ENCODE data around the gene FAM120AOS.
"Not testable (repeated sequence)": the region's sequence is repeated elsewhere in the genome, so short reads cannot be mapped to it uniquely, and the experiment has no call there.

Gene FAM120AOS

DNA sequence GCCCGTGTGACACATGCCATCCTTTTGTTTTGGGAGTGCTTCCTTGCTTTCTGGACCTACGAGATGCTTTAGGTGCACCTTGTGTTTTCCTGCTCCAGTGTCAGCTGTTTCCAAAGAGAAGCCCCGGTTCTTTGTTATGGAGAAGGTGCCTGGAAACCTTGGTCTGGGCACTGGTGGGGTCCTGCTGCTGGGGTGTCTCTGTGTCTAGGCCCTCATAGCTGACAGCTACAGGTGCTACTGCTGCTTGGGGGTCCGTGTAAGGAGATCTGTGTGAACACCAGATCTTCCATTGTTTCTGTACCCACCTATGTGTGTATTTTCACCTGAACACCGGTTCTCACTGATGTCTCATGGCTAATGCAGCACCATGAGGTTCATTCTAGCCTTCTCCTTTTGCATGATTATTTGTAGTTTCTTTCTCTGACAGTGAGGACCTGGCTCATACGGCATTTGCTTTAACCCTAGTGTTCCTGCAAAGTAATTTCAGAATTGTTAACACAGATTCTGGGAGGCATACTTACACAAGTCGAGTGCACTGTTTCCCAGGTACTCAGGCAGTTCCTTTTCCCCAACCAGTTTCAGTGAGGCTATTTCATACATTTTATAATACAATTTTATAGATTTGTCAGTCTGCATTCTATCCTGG lies 13.2 kb upstream of the FAM120AOS start:
- no peak for DNase-seq

DNA sequence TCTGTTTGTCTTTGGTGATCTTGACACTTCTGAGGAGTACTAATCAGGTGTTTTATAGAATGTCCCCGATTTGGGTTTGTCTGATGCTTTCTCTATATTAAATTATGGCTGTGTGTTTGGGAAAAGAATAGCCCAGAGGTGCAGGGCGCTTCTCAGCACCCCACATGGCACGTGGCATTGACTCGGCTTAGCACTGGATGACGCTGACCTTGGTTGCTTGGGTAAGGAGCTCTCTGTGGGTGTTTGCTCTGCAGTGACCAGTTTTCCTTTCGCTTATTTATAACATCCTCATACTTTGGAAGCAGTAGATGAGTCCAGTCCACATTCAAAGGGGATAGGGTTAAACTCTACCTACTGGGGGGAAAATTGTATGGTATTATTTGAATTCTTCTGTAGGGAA lies 12.5 kb upstream of the FAM120AOS start:
- DNase-seq: no peak

DNA sequence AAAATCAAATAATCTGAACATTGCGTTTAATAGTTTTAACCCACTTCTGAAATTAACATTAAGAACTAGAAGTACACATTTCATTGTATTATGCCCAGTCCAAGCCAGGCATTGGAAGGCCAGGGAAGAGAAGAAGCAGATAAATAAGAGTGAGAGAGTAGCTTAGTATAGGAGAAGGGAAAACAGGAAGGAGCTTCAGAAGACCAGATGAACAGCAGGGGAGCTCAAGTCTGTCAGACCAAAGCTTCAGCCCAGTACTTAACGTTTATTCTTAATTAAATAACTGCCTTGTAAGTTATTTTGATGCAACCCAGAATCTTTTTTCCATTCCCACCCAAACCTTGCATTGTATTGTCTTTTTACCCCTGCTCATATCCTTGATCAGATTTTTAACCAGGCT lies 11.5 kb upstream of the FAM120AOS start:
- DNase-seq: no peak

DNA sequence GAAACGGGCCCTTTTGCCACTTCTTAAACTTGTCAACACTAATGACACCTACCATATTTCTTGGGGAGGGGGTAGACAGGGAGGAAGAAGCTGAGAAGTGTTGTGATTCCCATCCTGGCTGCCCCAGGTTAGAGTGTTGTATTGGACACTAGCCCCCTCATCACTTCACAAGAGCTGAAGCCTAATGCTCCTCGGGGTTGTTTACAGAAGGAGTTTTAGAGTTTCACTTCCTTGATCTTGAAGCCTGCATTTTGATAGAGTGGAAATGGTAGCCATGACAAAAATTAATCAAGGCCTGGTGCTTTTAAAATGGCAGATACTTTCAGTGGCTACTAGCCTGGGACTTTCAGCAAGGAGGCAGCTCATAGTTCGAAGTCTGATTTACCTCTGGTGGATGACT lies 11.0 kb upstream of the FAM120AOS start:
- DNase-seq: no peak

DNA sequence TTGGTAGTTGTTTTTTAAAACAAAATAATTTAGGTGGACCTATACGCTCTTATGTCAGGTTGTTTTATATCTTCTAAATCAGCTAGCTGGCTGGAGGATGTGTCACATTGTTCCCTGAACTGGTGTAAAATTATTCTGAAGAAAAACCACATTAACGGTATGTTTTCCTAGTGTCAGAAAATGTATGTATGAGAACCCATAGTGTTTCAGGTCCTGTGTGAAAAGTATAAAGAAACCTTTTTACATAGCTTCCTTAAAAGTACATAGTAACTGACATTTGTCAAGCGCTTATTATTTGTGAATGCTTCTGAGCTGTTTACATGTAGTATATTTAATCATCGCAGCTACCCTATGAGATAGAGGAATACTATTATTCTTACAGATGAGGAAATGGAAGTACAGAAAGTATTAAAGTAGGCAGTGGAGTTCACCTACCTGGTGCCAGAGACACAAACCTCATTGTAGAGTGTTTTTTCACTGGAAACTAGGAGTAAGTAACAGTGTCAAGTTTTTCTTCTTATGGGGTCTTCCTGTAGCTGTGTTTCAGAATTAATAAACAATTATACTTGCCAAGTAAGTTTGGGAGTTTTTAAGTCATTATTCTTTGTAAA lies 10.4 kb upstream of the FAM120AOS start:
- no peak for DNase-seq

DNA sequence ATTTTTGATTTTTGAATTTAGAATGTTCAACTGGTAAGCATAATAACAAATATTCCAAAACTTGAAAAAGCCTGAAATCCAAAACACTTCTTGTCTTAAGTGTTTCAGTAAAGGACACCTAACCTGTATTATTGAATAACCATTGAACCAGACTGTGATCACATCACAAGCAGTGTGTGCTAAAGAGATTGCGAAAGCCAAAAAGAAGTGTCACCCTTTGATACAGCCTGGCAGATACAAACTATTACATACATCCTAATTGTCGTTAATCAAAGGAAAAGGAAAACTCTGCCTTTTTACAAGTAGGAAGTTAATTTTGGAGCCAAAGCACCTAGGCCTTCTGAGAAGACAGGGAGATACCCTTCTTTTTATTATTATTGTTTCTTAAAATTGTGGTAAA lies 8.4 kb upstream of the FAM120AOS start:
- DNase-seq: no peak

DNA sequence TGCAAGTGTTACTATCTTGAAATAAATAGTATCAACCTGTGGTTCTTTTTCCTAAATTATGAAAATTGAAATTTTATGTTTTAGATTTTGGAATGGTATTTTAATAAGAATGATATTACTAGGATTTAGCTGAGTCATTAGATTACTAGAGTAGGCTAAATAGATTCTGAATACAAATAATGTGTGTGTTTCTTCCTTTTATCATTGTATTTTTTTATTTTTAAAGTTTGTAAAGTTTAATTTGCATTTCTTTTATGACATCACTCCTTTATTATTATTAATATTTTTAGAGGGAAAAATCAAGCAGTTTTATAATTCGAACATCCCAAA lies 8.0 kb upstream of the FAM120AOS start:
- DNase-seq: no peak

DNA sequence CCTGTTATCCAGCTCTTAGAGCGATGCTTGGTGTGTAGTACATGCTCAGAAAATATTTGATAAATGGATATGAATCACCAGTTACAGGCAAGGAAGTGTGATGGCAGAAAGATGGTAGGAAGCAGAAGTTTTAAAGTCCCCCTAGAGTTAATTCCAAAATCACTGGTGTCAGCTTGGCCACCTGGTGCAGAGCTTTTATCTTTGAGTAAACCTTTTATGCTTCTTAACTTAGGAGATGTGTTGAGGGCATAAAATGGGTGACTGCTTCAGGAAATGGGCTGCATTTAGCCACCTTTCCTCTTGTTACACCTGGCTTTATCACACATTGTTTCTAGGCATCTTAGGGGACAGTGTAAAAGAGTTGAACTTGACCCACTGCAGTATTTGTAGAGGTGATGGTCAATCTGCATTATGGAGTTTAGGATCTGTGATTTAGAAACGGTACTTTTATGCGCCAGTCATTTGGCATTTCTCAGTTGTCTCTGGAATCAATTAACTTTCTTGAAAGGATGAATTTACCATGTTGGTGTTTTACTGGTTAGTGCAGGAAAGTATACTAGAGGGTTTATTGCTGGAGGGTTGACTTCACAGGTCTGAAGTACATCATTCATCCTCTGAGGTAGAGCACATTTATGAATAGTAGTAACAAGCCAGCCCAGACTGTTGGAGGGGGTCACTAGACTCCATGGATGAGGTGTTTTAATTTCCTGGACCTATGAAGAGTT lies 7.5 kb upstream of the FAM120AOS start:
- DNase-seq: no peak

DNA sequence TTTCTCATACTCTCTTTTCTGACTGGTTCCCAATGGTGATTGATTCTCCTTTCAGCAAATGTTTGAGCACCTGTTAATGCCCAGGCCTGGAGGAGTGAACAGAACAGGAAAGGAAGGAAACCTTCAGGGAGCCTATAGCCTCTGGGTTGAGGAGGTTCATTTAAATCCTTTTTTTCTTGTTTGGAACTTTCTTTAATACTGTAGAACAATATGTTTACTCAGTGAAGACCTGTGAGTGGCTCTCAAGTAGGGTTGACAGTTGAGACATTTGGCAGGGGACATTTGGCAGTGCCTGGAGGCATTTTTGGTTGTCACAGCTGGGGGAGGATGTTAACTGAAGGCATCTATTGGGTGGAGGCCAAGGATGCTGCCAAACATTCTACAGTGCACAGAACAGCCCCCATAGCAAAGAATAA lies 6.1 kb upstream of the FAM120AOS start:
- DNase-seq: no peak

DNA sequence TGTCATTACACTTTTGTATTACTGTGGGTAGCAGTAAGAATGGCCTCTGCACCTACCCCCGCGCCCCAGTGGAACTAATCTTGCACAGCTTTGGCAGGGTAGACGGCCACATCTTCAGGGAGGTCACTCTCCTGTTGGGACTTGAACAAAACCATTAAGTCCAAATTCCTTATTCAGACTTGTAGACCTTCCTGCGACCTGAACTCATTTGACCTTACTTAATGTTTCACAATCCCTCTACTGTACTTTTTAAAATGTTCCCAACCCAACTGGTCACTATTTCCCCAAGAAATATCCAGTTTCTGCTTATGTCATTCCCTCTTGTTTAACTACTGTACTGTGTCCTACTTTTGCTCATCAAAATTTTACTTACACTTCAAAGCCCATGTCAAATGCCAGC lies 5.3 kb upstream of the FAM120AOS start:
- no peak for DNase-seq

DNA sequence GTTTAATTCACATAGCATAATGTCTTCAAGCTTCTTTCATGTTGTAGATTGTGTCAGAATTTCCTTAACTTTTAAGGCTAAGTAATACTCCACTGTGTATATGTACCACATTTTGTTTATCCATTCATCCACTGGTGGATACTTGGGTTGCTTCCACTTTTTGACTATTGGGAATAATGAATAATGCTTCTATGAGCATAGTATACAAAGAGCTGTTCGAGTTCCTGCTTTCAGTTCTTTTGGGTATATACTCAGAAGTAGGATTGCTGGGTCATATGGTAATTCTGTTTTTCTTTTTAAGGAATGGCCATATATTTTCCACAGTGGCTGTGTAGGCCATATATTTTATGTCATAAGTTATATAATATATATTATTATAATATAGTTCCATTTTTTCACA lies 3.6 kb upstream of the FAM120AOS start:
- no peak for DNase-seq

DNA sequence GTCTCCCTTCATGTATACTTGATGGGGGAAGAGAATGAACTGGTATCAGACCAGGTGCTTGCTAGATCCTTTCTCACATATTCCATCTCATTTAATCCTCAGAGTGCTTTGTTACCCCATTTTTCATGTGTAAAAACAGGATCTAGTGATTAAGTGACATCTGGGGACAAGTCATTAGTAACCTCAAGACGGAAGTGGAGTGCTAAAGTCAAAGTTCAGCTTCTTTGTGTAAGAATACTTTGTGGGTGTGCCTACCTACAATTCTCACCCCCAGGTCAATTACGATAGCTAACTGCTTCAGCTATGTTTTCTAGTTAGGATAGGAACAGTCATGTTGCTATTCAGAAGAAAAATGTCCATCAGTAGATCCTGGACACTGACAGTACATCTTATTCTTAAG lies 3.1 kb upstream of the FAM120AOS start:
- DNase-seq: no peak

DNA sequence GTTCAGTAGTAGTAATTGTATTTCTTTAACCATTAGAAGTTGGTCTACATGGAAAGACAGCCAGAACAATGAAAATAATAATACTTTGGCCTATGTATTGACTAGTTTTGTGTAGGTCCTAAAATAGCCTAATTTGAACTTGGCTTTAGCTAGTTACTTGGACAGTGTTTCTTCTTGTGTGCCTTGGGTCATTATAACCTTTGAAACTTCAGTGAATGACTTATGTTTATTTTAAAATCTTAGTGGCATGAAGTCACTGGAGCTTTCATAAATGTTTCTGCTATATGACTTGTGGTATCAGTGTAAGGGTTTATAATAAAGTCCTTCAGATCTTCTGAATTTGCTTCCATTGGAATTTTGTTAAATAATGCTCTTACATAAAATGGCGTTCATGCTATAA lies 2.6 kb upstream of the FAM120AOS start:
- no peak for DNase-seq

DNA sequence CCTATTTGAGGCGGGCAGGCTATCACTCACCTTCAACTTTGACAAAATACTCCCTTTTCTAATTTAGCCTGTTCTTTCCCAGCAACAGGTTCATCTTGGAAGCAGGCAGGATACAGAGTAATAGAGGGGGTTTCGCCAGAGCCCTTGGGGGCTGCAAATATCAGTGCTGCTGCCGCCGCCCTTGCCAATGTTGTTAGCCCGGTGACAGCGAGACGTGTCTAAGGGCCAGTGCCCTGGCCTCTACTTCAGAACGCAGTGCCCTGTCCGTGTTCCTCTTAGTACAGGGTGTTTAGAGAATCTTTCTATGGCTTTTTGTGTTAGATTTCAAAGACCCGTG lies 703 bp downstream of the FAM120AOS start:
- DNase-seq: peak; percentile 15

DNA sequence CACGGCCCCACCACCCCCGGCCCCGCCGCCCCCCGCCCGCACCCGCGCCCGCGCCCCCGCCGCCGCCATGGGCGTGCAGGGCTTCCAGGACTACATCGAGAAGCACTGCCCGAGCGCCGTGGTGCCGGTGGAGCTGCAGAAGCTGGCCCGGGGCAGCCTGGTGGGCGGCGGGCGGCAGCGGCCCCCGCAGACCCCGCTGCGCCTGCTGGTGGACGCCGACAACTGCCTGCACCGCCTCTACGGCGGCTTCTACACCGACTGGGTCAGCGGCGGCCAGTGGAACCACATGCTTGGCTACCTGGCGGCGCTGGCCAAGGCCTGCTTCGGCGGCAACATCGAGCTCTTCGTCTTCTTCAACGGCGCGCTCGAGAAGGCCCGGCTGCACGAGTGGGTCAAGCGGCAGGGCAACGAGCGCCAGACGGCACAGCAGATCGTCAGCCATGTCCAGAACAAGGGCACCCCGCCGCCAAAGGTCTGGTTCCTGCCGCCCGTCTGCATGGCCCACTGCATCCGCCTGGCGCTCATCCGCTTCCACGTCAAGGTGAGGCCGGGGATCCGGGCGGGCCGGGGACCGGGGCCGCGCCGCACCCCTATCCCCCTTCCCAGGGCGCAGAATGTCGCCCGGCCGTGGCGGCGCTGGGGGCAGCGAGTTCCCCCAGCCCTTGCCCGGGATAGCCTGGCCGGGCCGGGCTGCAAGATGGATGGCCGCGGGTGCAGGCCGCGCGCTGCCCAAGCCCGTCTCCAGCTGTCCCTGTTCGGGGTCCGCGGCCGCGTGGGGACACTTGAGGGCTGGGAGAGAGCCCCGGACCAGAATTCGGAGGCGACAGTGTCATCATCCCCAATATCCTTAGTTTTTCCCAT lies 1.3 kb downstream of the FAM120AOS start:
- peak; percentile 49 for DNase-seq

DNA sequence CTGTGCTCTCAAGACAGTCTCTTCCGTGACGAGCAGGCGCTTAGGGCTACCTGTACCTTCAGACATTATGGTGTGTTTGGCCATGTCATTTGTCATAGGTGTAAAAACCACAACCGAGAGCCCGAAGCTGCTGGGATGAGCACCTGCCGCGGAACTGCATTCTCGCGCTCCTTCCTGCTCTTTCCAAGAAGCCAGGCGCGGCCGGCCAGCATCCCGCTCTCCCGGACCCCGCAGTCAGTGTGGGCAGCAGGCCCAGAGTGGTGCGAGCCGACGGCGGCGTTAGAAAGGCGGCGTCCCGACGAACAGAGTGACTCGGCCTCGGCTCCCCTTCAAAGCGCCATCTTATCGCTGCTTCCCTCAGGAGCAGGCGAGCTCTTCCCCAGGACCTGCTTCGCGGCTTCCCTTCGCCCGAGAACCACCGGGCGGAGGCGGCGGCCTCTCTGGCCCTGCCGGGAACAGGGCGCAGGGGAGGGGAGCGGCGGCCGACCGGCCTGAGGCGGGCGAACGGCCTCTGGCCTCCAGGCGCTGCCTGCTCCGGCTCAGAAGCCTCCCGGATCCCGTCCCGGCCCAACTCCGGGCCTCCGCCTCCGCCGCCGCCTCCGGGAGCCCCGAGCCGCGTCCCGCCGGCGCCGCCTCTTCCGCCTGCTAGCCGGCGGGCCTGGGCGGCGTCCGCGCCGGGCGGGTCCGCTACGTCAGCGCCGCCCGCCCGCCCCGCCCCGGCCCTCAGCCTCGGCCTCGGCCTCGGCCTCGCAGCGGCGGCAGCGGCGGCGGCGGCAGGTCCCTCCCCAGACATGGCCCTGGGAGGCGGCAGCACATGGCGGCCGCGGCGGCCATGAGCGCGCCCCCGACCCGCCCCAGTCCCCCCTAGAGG lies 2.2 kb downstream of the FAM120AOS start, which contains the start of gene FAM120A:
Gene FAM120A (plus strand): TSS at position 741 of the 871 bp plus-strand sequence. CDS start 231 bp downstream, outside the sequence.
- DNase-seq: peak; percentile 72

DNA sequence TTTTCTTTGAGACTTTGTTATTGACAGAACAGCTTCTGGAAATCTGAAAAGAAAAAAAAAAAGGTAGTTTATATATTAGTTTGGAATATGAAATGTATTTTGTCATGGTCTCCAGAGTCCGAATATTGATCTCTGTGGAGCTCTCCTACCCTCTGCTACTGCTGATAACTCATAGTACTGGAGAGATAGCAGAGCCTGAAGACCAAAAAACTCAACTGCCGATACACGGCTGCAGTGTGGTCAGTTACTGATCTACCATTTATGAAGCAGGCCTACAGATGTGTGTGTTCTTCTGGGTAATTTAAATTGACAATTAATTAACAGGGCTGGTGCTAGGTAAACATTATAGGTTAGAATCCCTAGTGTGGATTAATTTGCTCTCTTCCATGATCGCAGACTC lies 5.7 kb downstream of the FAM120AOS start:
- no peak for DNase-seq

DNA sequence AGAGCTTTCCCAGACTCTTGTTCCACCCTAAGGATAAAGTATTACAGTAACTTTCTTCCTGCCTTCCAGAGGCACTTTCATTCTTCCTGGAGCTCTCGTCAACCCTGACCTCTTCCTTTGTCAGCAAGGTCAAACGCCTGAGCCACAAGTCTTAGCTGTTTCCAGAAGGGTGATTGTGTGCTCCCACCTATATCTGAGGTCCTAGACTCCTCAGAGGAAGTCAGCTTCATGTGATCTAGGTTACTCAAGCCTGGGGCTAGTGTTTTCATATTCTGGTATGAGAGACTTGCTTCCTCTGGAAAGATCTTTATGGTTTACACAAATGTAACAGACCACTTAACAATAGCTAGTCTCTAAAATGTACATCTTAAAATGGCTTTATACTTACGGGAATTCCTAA lies 7.3 kb downstream of the FAM120AOS start:
- no peak for DNase-seq

DNA sequence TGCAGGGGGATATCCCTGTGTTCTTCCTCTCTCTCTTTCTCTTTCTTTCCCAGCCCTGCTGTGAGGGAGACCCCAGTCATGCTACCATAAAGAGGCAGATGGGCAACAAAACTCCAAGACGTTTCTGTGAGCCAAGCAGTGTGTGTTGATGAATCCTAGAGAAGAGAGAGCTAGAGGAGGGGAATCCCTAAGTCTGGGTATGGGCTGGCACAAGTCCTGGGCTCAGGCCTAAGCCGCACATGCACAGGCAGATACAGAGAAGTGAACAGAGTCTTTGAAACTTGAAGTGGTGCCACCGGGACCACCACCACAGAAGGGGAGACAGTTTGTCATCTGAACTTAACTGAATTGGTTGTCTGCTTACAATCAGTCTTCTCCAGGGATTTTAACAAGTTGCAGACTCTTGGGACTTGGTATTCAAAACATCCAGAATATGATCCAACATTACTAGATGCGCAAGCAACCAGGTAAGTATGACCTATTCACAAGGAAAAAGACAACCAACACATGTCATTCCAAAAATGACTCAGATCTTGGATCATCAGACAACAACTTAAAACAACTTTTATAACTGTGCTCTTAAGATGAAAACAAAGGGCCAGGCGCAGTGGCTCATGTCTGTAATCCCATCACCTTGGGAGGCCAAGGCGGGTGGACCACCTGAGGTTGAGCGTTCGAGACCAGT lies 12.3 kb downstream of the FAM120AOS start:
- no peak for DNase-seq

DNA sequence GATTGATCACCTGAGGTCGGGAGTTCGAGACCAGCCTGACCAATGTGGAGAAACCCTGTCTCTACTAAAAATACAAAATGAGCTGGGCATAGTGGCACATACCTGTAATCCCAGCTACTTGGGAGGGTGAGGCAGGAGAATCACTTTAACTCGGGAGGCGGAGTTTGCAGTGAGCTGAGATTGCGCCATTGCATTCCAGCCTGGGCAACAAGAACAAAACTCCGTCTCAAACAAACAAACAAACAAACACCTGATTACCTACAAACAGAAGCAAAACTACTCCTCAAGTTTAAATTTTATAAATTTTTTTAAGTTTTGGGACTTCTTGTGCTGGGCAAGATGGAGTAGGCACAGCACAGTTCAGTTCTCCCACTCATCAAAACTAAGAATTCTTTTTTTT lies 14.1 kb downstream of the FAM120AOS start:
- not testable (repeated sequence) for DNase-seq

DNA sequence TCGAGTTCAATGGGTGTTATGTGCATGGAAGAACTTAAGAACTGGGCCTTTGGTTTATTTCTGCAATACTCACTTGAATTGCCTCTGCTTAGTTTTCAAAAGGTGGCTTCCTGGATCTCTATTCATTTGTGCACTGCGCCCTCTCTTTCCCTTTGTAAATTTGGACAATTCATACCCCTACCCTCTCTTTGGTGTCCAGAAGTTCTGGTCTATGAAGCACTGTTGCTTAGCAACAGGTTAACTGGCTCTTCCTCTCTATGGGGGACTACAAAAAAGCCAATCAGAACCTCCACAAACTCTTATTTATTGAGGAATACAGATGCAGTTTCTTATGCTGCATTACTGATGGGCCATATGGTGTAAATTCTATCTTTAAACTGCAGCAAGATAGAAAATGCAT lies 15.4 kb downstream of the FAM120AOS start:
- DNase-seq: no peak

All from stimulated activated CD4-positive, alpha-beta T cell treated with anti-CD3 and anti-CD28 coated beads, Interleukin-4, amount 100 ng/mL, for 24 hours (primary cell).